Myocyte (in vitro differentiated cells): Measurements from ENCODE around the gene MNT. TPM values are rescaled to one million over a fixed set of nuclear protein-coding genes. Genes with fewer than 3 reads are reported as not detected.

Experiments used
- DNase-seq: peaks from one replicate; pipeline ENCODE4 v3.0.0-alpha.2; 2012; ENCODE audit warnings: low read depth
- total RNA-seq: library from RNA; depleted of rRNA; stranded (reverse); fragments of >200 nt; gene quantifications from 2 replicates; pipeline ENCODE4 v1.2.3, GENCODE V29; 2014

Gene MNT
- total RNA-seq, 1 donor from 2014 or later: 8.5 TPM

GRCh38 chr17:2416010-2416734 lies 15.3 kb upstream of the MNT start:
- DNase-seq: peak; percentile 90

DNA sequence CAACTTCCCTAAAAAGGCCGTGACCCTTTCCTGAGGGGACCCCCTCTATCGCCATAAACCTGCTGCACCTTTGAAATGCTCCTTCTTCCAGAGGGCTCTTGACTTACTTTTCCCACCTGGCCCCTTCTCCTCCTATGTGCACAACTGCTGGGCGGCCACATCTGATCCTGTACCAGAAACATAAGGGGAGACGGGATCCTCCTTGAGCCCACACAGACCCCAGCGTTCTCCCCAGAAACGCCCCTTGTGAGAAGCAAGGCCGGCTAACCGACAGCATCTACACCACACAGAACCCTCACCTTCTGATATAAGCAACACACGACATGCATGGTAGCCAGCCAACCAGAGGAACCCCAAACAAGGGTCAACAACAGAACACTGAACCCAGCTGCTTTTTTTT lies 14.2 kb upstream of the MNT start:
- DNase-seq: no peak

GRCh38 chr17:2414446-2415064 lies 13.7 kb upstream of the MNT start:
- no peak for DNase-seq

- DNase-seq: peak; percentile 86
Measured at GRCh38 chr17:2412561-2413021, 11.7 kb upstream of the MNT start.

DNA sequence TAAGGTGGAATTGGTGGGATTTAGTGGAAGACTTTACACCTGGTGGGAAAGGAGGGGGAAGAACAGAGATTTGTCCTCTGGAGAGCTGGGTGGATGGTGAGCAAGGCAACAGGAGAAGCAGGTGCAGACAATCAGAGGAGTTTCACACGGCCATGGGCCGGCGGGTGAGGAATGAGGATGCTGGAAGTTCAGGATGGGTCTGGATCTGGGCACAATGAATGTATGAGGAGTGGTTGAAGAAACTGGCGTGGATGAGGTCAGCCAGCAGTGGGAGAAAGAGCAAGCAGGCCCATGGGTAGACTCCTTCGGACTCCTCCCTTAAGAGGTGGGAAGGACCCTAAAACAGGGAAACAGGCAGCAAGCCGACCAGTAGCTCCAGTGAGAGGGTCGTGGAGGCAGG lies 10.1 kb upstream of the MNT start:
- DNase-seq: no peak

DNA sequence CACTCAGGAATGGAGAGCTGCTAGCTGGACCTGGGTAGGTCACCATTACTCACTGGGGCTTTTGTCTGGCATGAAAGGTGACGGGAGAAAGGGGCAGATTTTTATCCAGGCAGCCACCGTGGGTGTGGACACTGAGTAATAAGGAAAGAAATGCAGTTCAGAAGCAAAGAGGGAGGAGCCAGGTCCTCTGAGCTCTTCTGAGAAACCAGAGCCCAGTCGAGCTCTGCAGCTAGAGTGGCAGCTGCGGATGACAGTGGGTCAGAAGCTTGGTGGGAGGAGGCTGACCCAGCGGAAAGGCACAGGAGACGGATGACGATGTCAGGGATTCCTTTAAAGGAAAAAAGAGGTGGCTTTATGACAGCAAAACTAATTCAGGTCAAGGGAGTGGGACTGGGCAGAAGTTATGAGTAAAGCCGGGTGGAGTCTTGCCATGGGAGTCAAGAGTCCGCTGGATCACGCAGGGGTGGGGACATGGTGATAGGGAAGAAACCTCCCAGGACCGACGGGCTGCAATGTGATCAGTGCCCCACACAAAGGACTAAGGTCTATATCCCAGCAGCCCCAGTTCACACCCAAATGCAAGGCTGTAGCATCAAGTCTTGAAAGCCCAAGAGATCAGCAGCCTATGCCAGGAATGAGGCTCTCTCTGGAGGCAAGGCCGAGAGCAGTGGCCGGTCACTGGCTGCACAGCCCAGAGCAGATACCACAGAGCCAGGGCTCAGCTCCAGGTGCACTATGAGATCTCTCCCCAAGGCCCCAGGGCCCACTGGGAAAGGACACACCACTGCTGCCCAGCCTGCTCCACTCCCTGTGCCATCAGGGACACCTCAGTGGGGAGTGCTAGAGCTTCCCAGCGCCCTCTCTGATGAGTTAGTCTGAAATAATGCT lies 6.3 kb upstream of the MNT start:
- peak; percentile 96 for DNase-seq

- no peak for DNase-seq
Measured at GRCh38 chr17:2406271-2406902, 5.5 kb upstream of the MNT start.

DNA sequence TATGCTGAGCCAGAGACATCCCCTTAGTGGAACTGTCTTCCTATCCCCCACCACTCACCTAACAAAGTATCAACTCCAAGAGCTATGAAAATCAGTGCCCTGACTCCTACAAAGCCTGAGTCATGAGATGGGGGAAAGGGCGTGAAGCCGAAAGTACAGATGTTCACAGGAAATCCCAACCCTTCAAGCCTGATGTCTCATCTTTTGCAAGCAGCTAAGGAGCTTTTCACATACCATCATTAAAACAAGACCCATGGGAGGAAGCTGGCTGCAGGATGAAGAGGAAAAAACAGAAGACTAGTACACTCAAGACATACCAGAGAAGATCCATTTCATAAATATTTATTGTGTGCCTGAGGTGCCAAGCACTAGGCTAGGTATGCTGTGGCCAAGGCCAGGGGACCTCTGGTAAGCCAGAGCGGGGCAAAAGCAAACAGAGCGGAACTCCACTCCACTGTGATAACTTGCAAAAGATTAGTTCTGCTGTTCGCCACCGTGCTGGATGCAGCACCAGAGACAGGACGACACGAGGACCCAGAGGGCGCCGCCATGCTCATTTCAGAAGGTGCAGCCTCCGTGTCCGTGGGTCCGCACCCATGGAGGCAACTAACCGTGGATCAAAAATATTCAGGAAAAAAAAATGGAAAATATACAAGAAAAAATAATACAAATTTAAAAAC lies 4.5 kb upstream of the MNT start:
- peak; percentile 69 for DNase-seq

DNA sequence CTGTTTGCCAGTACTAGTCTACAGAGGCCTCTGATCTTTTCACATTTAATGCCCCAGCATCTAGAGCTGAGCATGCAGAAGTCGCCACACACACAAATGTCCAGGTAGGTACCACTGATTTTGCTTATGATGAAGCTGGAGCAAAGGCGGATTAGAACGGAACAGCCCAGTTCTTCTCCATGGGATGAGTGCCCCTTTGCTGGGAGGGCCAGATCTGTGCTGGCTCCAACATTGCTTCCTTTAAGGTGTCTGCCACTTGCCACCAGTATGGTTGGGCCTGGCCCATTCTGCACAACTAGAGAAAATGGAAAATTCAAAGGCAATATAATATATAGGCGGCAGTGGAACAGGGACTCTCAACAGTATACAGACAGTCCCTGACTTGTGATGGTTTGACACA lies 2.2 kb upstream of the MNT start:
- DNase-seq: no peak

- no peak for DNase-seq
Measured at GRCh38 chr17:2402544-2402943, 1.7 kb upstream of the MNT start.

DNA sequence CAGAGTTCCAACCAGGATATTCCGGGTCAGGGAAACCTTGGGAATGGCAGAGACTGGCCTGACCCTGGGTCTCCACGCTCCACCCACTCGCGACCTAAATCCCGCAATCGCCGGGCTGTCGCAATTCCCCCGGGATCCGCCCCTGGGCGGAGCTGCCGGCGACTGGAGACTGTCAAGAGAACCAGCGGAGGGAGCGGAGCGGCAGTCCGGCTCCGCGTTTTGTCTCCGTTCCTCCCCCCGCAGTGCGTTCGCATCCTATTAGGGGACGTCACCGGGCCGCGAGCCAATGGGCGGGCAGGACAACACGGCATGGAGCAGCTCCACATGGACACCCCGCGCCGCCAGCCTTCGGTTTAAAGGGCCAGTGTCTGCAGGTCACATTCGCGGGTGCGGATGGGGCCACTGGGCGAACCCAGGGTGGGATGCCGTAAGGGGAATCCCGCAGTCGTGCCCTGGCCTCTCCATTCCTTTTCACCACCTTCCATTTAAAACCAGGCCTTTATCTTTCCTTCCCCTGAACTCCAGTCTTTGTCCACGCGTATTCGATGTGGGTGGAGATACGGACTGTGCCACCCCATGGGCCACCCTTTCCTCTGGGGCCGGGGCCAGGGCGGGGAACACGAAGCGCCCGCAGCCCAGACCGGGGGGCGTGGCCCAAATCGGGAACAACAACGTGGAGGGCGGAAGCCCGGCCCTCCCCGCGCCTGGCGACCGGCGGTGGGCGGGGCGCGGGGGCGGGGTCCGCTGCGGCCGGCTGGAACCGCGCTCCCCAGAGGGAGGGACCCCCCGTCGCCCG lies 764 bp upstream of the MNT start:
- peak; percentile 100 for DNase-seq

- DNase-seq: peak; percentile 52
Measured at GRCh38 chr17:2400474-2400866, 390 bp downstream of the MNT start.

DNA sequence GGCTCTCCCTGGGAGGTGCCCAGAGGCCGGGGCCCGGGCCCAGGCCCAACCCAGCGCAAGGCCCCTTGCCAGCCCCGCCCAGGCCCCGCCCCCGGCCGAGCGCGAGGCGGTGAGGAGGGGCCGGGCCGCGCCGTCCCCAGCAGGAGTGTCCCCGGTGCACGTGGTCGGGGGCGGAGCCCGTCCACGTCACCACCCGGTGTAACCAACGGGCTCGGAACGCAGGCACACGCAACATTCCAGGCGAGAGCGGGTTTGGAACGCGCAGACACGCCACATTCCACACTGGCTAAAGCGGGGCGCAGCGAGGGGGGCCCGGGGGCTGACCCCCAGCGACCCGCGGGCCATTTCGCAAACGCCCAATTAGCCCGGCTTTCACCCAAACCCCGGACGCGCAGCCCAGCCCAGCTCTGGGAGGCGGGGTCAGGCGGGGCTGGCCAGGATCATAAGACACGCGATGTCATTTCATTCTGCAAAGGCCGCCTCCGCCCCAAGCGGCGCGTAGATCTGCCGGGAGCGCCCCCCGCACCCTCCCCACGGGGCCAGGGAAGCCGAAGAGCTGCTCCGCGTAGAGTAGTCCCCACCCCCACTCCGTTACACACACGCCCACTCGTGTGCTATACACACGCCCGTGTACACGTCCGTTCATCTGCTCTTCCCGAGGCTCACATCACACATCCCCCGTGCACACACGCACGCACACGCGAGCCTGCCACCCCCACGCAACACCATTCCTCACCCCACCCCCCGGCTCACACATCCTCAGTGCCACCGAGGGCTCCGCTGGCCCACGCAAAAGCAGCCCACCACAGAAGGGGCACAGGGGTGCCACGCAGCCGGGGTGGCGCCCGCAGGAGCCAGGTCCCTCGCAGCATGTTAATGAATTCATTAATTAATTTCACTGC lies 1.0 kb downstream of the MNT start:
- DNase-seq: peak; percentile 94

DNA sequence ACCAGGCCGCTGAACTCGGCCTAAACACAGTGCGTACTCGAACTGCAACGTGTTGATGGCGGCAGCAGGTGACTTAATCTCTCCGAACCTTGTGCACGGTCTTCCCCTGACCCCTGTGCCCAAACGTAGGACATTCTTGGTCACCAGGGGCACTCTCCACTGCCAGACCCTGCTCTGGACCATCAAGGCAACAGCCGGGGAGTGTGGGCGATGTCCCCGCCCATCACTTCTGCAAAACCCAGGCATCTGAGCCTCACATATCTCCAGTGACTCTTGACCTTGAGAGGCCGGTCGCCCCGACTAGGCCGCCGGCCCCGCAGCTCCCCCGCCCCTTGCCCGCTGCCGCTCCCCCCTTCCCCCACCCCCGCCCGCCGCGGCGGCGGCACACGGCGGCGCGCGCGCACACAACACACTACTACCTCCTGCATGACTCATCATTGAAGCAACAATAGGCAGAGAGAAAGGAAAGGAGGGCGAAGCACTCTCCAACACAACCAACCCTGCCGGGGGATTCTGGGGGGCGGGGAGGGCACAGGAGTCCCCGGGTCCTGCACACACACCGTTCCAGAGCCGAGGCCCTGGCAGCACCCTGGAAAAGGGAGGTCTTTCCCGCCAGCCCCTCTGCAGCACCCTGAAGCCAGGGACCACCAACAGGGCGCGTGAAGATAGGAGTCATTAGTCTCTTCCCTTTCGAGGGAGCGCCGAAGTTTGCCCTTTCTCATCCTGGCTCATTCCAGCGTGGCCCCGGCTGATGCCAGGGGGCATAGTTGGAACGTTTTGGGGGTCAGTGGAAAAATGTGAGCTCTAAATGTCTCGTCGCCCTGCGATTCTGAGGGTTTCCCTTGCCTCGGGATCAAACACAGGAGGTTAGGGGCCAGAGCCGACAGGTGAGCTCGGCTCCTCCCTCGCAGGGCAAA lies 1.9 kb downstream of the MNT start:
- peak; percentile 80 for DNase-seq

- no peak for DNase-seq
Measured at GRCh38 chr17:2398182-2398581, 2.7 kb downstream of the MNT start.

DNA sequence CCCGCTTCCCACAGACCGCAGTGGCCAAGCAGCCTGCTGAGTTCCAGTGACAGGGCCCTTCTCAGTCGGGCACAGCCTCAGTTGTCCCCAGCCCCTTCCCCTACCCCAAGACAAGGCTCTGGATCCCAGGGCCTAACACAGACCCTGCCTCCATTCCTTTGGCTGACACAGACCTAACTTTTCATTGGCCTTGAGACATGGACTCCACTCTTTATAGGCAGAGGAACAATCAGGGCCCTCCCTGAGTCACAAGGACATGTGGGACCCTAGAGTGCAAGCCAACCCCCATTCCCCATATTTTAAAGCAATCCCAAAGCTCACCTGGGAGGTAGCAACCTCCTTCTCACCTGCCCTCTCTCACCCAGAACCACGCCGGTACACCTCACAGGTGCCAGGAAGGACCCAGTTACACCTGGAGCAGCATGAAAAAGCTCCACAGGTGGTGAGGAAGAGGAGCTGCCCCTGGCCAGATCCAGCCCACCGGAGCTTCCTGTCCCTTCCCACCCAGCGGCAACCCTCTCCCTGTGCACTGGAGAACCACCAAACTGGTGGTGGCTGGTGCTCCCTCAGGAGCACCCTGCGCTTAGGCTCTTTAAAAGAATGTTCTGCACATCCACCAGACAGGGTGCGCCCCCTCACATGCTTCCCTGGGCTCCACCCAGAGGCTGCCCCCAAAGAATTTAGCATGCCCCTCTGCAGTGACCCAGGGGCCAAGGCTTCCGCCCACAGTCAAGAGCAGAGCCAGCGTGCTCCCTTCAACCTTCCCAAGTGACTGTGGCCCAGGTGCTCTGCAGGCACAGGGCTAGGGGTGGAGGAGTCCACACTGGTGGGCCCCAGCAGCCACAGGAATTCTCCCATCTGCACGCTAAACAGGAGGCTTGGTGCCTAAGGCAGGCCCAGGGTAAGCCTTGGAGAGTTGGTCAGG lies 3.4 kb downstream of the MNT start:
- DNase-seq: no peak
